Gastroesophageal sphincter (tissue), 3 donors: ENCODE results near the gene UBAP2.

Experiments used
- CTCF ChIP-seq, 4 experiments: fragments of 200-600 bp in 2 of 4; fragments of 450-650 bp in 2 of 4; sonication (generic) in 1 of 4; IDR thresholded peaks; one replicate each; pipeline ENCODE4 v1.5.1; 2017 to 2019; ENCODE audit warnings: antibody characterized with exemption in 4 of 4, mild to moderate bottlenecking in 2 of 4, moderate library complexity in 2 of 4
- EP300 ChIP-seq: sonication (generic); formaldehyde crosslinking; IDR thresholded peaks from one replicate; pipeline ENCODE4 v1.6.1; 2017; ENCODE audit warnings: antibody characterized with exemption, mild to moderate bottlenecking
- POLR2A ChIP-seq, 2 donors: fragments of 450-650 bp; IDR thresholded peaks; one replicate each; pipeline ENCODE4 v1.6.1; 2017; ENCODE audit warnings: antibody characterized with exemption in 2 of 2, mild to moderate bottlenecking in 2 of 2, moderate library complexity in 1 of 2
- POLR2AphosphoS5 ChIP-seq: sonication (generic); formaldehyde crosslinking; IDR thresholded peaks from one replicate; pipeline ENCODE4 v1.6.1; 2017; ENCODE audit warnings: antibody characterized with exemption

- TF ChIP-seq CTCF (IDR thresholded peaks at IDR 0.05): peak in 3 of 4 experiments; percentile 37 to 49 (median 45)
- TF ChIP-seq POLR2AphosphoS5: no peak
- no peak for TF ChIP-seq POLR2A (IDR thresholded peaks at IDR 0.05)
- no peak for TF ChIP-seq EP300
Measured at GRCh38 chr9:33921967-33922895, 126.5 kb downstream of the UBAP2 start.
